Parathyroid adenoma (tissue), 2 donors: ENCODE measurements around the gene KLHL21.
"Not testable (repeated sequence)": the region's sequence is repeated elsewhere in the genome, so short reads cannot be mapped to it uniquely, and the experiment has no call there.

ENCODE experiments used
- H2AFZ ChIP-seq: fragments of 300-600 bp; sonication (generic); one replicate; pipeline ENCODE4 v1.7.0; 2017; ENCODE audit warnings: antibody characterized with exemption, mild to moderate bottlenecking
- H3K27ac ChIP-seq: fragments of 300-600 bp; sonication (generic); one replicate; pipeline ENCODE4 v1.7.0; 2017
- H3K27me3 ChIP-seq: fragments of 300-600 bp; sonication (generic); one replicate; pipeline ENCODE4 v1.7.0; 2017; ENCODE audit warnings: low read length; ENCODE audit not compliant: control insufficient read depth, insufficient read depth
- H3K36me3 ChIP-seq: fragments of 300-600 bp; sonication (generic); one replicate; pipeline ENCODE4 v1.7.0; 2017; ENCODE audit warnings: low read length; ENCODE audit not compliant: control insufficient read depth, insufficient read depth
- H3K4me1 ChIP-seq: fragments of 300-600 bp; sonication (generic); one replicate; pipeline ENCODE4 v1.7.0; 2017; ENCODE audit warnings: control low read depth
- H3K4me2 ChIP-seq: fragments of 300-600 bp; sonication (generic); one replicate; pipeline ENCODE4 v1.7.0; 2017; ENCODE audit warnings: low read length
- H3K4me3 ChIP-seq: fragments of 300-600 bp; sonication (generic); one replicate; pipeline ENCODE4 v1.7.0; 2017; ENCODE audit warnings: low read depth, low read length
- H3K79me2 ChIP-seq: fragments of 300-600 bp; sonication (generic); one replicate; pipeline ENCODE4 v1.7.0; 2017; ENCODE audit warnings: control low read depth
- H3K9ac ChIP-seq: fragments of 300-600 bp; sonication (generic); one replicate; pipeline ENCODE4 v1.7.0; 2017; ENCODE audit warnings: mild to moderate bottlenecking
- H3K9me3 ChIP-seq: fragments of 300-600 bp; sonication (generic); one replicate; pipeline ENCODE4 v1.7.0; 2017; ENCODE audit warnings: low read length; ENCODE audit not compliant: control insufficient read depth
- CTCF ChIP-seq: fragments of 300-600 bp; sonication (generic); IDR thresholded peaks from one replicate; pipeline ENCODE4 v1.7.0; 2017; ENCODE audit warnings: antibody characterized with exemption, mild to moderate bottlenecking
- donor health status: primary hyperparathyroidism.

KLHL21 gene

GRCh38 chr1:6601923-6602668 is 573 bp downstream of the KLHL21 start:
- Histone ChIP-seq H3K9ac (no peak overlapping the region), H3K79me2 (peaks cover 9% of the 10 kb centered on the region), H3K27me3 (no peaks in the 10 kb centered on the region), H2AFZ (peak overlapping the region; percentile 79), H3K36me3 (no peaks in the 10 kb centered on the region), H3K4me2 (peak overlapping the region; percentile 95), H3K9me3 (no peaks in the 10 kb centered on the region), H3K4me1 (peaks cover 6% of the 10 kb centered on the region), H3K4me3 (peak overlapping the region; percentile 82), H3K27ac (peak overlapping the region; percentile 66)
- TF ChIP-seq CTCF, result no peak

GRCh38 chr1:6601049-6601922 is 1.4 kb downstream of the KLHL21 start:
- Histone ChIP-seq H3K27me3 (no peaks in the 10 kb centered on the region), H3K4me1 (peaks cover 6% of the 10 kb centered on the region), H3K4me3 (peak overlapping the region; percentile 82), H3K9ac (no peak overlapping the region), H3K27ac (peak overlapping the region; percentile 66), H3K4me2 (peak overlapping the region; percentile 95), H2AFZ (peak overlapping the region; percentile 19), H3K9me3 (no peaks in the 10 kb centered on the region), H3K79me2 (peaks cover 11% of the 10 kb centered on the region), H3K36me3 (no peaks in the 10 kb centered on the region)
- no peak for TF ChIP-seq CTCF

- Histone ChIP-seq H3K4me3 (peak overlapping the region; percentile 82), H3K9me3 (no peaks in the 10 kb centered on the region), H3K4me2 (peak overlapping the region; percentile 95), H3K79me2 (peaks cover 13% of the 10 kb centered on the region), H3K9ac (no peak overlapping the region), H3K4me1 (peaks cover 6% of the 10 kb centered on the region), H3K27ac (peak overlapping the region; percentile 66), H3K36me3 (no peaks in the 10 kb centered on the region), H3K27me3 (no peaks in the 10 kb centered on the region), H2AFZ (no peak overlapping the region)
- TF ChIP-seq CTCF, result no peak
Measured at GRCh38 chr1:6600410-6601048, 2.1 kb downstream of the KLHL21 start.

GRCh38 chr1:6599991-6600390 is 2.7 kb downstream of the KLHL21 start:
- Histone ChIP-seq H3K4me3 (peak overlapping the region; percentile 82), H3K79me2 (peaks cover 13% of the 10 kb centered on the region), H3K4me2 (peak overlapping the region; percentile 95)
- H3K36me3 ChIP-seq, H3K27me3 ChIP-seq, H3K4me1 ChIP-seq, H3K9ac ChIP-seq, H2AFZ ChIP-seq, H3K9me3 ChIP-seq, H3K27ac ChIP-seq: not testable (repeated sequence)
